HCT116 (cell line): ENCODE results near the gene ZNF146. TPM values are rescaled to one million over a fixed set of nuclear protein-coding genes. Genes with fewer than 3 reads are reported as not detected.

Experiments used
- ATAC-seq: fragments of 200-7000 bp; cut with Tn5 transposase; 2 replicates; pipeline ENCODE4 v1.9.1; 2020; ENCODE audit warnings: mild to moderate bottlenecking, moderate library complexity
- BruUV-seq: library from RNA; stranded (reverse); fragments of 400-500 nt; replicated peaks from 2 replicates; lab custom pipeline; 2021; lab: Mats Ljungman, UMichigan
- CTCF ChIA-PET: fragments of 300-600 bp; sonication (Branson Sonifier 250); formaldehyde crosslinking; loops from one replicate; lab custom pipeline; 2021; ENCODE audit warnings: antibody characterized with exemption; lab: Charles Lee
- POLR2A ChIA-PET: fragments of 300-600, 350-600 bp; sonication (Branson Sonifier 250); formaldehyde crosslinking; loops from one replicate; lab custom pipeline; 2021; ENCODE audit warnings: antibody characterized with exemption; lab: Charles Lee
- RAD21 ChIA-PET, 2 experiments: fragments of 300-600 bp; sonication (Branson Sonifier 250); formaldehyde crosslinking; loops; one replicate each; lab custom pipeline; 2023; ENCODE audit warnings: low total read pairs in 2 of 2; ENCODE audit not compliant: uncharacterized antibody in 2 of 2, unreplicated experiment in 2 of 2, low non-redundant PET in 1 of 2; lab: Charles Lee
- DNase-seq: peaks from one replicate; pipeline ENCODE4 v3.0.0-alpha.2; 2010; ENCODE audit warnings: low read depth, low spot score
- H2AFZ ChIP-seq: fragments of 200-600 bp; shearing (Covaris generic), sonication (generic); 2 replicates; pipeline ENCODE4 v1.6.1; 2017; ENCODE audit warnings: low read depth, mixed run types, mixed read lengths, antibody characterized with exemption, low read length; ENCODE audit not compliant: poor library complexity, severe bottlenecking
- H3K27ac ChIP-seq: 2 replicates; pipeline ENCODE4 v1.5.1; 2012; ENCODE audit warnings: low read depth, low read length
- H3K27me3 ChIP-seq: fragments of 200-600 bp; sonication (generic); 2 replicates; pipeline ENCODE4 v1.6.1; 2016; ENCODE audit warnings: mixed run types, low read length, mixed read lengths; ENCODE audit not compliant: insufficient read depth
- H3K36me3 ChIP-seq, 2 experiments: fragments of 200-500 bp in 1 of 2; fragments of 200-600 bp in 1 of 2; sonication (Bioruptor generic) in 1 of 2; sonication (generic) in 1 of 2; 2 replicates each; pipeline versions ENCODE4 v1.5.1 to v1.6.1; 2014 to 2016; ENCODE audit warnings: low read length in 2 of 2, inconsistent platforms in 1 of 2, mixed read lengths in 1 of 2, mixed run types in 1 of 2; ENCODE audit not compliant: insufficient read depth in 2 of 2, control insufficient read depth in 1 of 2
- H3K4me1 ChIP-seq, 2 experiments: fragments of 200-600 bp in 1 of 2; sonication (generic) in 1 of 2; 2 replicates each; pipeline versions ENCODE4 v1.5.1 to v1.6.1; 2012 to 2017; ENCODE audit warnings: low read length in 2 of 2, inconsistent platforms in 1 of 2, mild to moderate bottlenecking in 1 of 2, mixed read lengths in 1 of 2, mixed run types in 1 of 2, moderate library complexity in 1 of 2; ENCODE audit not compliant: insufficient read depth in 2 of 2, control insufficient read depth in 1 of 2
- H3K4me2 ChIP-seq: fragments of 200-600 bp; sonication (generic); 2 replicates; pipeline ENCODE4 v1.6.1; 2017; ENCODE audit warnings: mixed run types, low read length, mixed read lengths
- H3K4me3 ChIP-seq, 2 experiments: fragments of 200-600 bp in 1 of 2; sonication (generic) in 1 of 2; replicated peaks in 1 of 2; 2 replicates each; pipeline ENCODE4 v1.5.1; 2011 to 2016; ENCODE audit warnings: low read length in 2 of 2, control low read depth in 1 of 2, low read depth in 1 of 2, mild to moderate bottlenecking in 1 of 2, mixed read lengths in 1 of 2, mixed run types in 1 of 2
- H3K79me2 ChIP-seq: fragments of 200-600 bp; sonication (generic); 2 replicates; pipeline ENCODE4 v1.6.1; 2017; ENCODE audit warnings: mild to moderate bottlenecking, mixed run types, low read length, moderate library complexity, mixed read lengths; ENCODE audit not compliant: insufficient read depth
- H3K9ac ChIP-seq: fragments of 200-600 bp; sonication (generic); 2 replicates; pipeline ENCODE4 v1.6.1; 2016; ENCODE audit warnings: low read length, mixed read lengths
- H3K9me2 ChIP-seq: fragments of 200-600 bp; sonication (generic), shearing (Covaris generic); 2 replicates; pipeline ENCODE4 v1.6.1; 2017; ENCODE audit warnings: mixed run types, mild to moderate bottlenecking, moderate library complexity; ENCODE audit not compliant: insufficient read depth
- H3K9me3 ChIP-seq, 2 experiments: fragments of 200-500 bp in 1 of 2; fragments of 200-600 bp in 1 of 2; sonication (Bioruptor generic) in 1 of 2; sonication (generic) in 1 of 2; 2 replicates each; pipeline ENCODE4 v1.6.1; 2014 to 2017; ENCODE audit warnings: low read length in 2 of 2, mixed read lengths in 2 of 2, inconsistent platforms in 1 of 2, low read depth in 1 of 2, mild to moderate bottlenecking in 1 of 2, mixed run types in 1 of 2, moderate library complexity in 1 of 2; ENCODE audit not compliant: control insufficient read depth in 1 of 2, insufficient read depth in 1 of 2
- H4K20me1 ChIP-seq: fragments of 200-600 bp; sonication (generic), shearing (Covaris generic); 2 replicates; pipeline ENCODE4 v1.6.1; 2017; ENCODE audit warnings: mixed run types, mild to moderate bottlenecking, moderate library complexity; ENCODE audit not compliant: insufficient read depth
- CBX3 ChIP-seq: IDR thresholded peaks from 2 replicates; pipeline ENCODE4 v1.6.1; 2012; ENCODE audit warnings: low read depth
- EGR1 ChIP-seq: IDR thresholded peaks from 2 replicates; pipeline ENCODE4 v1.6.1; 2012; ENCODE audit warnings: low read depth
- ELF1 ChIP-seq: IDR thresholded peaks from 2 replicates; pipeline ENCODE4 v1.6.1; 2012; ENCODE audit warnings: low read depth, borderline replicate concordance
- EZH2 ChIP-seq: fragments of 200-600 bp; sonication (generic); IDR thresholded peaks from 2 replicates; pipeline ENCODE4 v1.6.1; 2017; ENCODE audit warnings: antibody characterized with exemption, mixed run types
- JUND ChIP-seq: IDR thresholded peaks from 2 replicates; pipeline ENCODE4 v1.6.1; 2012
- POLR2AphosphoS5 ChIP-seq: IDR thresholded peaks from 2 replicates; pipeline ENCODE4 v1.6.1; 2011; ENCODE audit warnings: mild to moderate bottlenecking, low read depth, low read length, moderate library complexity
- REST ChIP-seq: IDR thresholded peaks from 2 replicates; pipeline ENCODE4 v1.6.1; 2012; ENCODE audit warnings: low read depth
- SP1 ChIP-seq: IDR thresholded peaks from 2 replicates; pipeline ENCODE4 v1.6.1; 2012; ENCODE audit warnings: low read depth
- SRF ChIP-seq: IDR thresholded peaks from 2 replicates; pipeline ENCODE4 v1.6.1; 2012; ENCODE audit warnings: low read depth
- ZBTB33 ChIP-seq: IDR thresholded peaks from 2 replicates; pipeline ENCODE4 v1.6.1; 2011; ENCODE audit warnings: mild to moderate bottlenecking, low read length, moderate library complexity; ENCODE audit not compliant: insufficient replicate concordance; ENCODE audit errors: extremely low read depth
- ZNF274 ChIP-seq: fragments of 200-500 bp; sonication (Bioruptor generic); IDR thresholded peaks from 2 replicates; pipeline ENCODE4 v1.6.1; 2014; ENCODE audit warnings: mild to moderate bottlenecking, low read depth, low read length, inconsistent platforms
- intact Hi-C: fragments of 100-400 bp; cut with micrococcal nuclease; formaldehyde crosslinking; loops from 2 replicates; pipeline ENCODE4 v1.10.0; 2022
- total RNA-seq: library from RNA; stranded (reverse); gene quantifications from one replicate; pipeline ENCODE4 v1.2.1, GENCODE V29; 2021; ENCODE audit not compliant: unreplicated experiment

The ZNF146 gene
- total RNA-seq, 1 experiment from 2014 or later = 105 TPM

GRCh38 chr19:36265064-36265463 is 50.2 kb downstream of the ZNF146 start:
- no peaks in the 10 kb centered on the region for H3K27me3 ChIP-seq
- H4K20me1 ChIP-seq = no peaks in the 10 kb centered on the region

More at GRCh38 chr19:36265064-36265463, 50.2 kb downstream of the ZNF146 start:
- H3K9me3 ChIP-seq = no peaks in the 10 kb centered on the region
- ChIA-PET POLR2A (no interaction called here), RAD21 (no interaction called here), CTCF (no interaction called here)
- H3K4me2 ChIP-seq = no peak overlapping the region
- H3K9me2 ChIP-seq = no peaks in the 10 kb centered on the region
- no peak overlapping the region for H3K4me3 ChIP-seq
- no peaks in the 10 kb centered on the region for H3K79me2 ChIP-seq
- DNase-seq (no peak), ATAC-seq (no peak)
- H3K4me1 ChIP-seq = no peaks in the 10 kb centered on the region
- H2AFZ ChIP-seq = no peak overlapping the region
- BruUV-seq = no TSS peak
- intact Hi-C loops = no loop called here
- no peak overlapping the region for H3K9ac ChIP-seq
- no peak overlapping the region for H3K27ac ChIP-seq
- no peak for TF ChIP-seq SP1
- TF ChIP-seq POLR2AphosphoS5 = no peak
- no peak for TF ChIP-seq CBX3
- no peak for TF ChIP-seq SRF
- TF ChIP-seq REST = no peak
- TF ChIP-seq EGR1 = no peak
- no peak for TF ChIP-seq ZNF274
- TF ChIP-seq ELF1 = no peak
- TF ChIP-seq EZH2 = no peak
- no peak for TF ChIP-seq JUND
- TF ChIP-seq ZBTB33 = no peak
- H3K36me3 ChIP-seq = no peaks in the 10 kb centered on the region
